T-helper 22 cell (primary cell): Measurements from ENCODE around the gene MAPK12.

ENCODE experiments used
- DNase-seq: peaks from one replicate; pipeline ENCODE4 v3.0.0-alpha.2; 2020; ENCODE audit warnings: low read depth

Gene MAPK12

GRCh38 chr22:50299785-50300619 lies 38.5 kb upstream of the MAPK12 start:
- no peak for DNase-seq

GRCh38 chr22:50298937-50299784 lies 37.7 kb upstream of the MAPK12 start:
- no peak for DNase-seq

GRCh38 chr22:50298266-50298637 lies 36.8 kb upstream of the MAPK12 start:
- DNase-seq = no peak

GRCh38 chr22:50297510-50298265 lies 36.2 kb upstream of the MAPK12 start:
- DNase-seq = no peak

GRCh38 chr22:50296658-50297490 lies 35.4 kb upstream of the MAPK12 start:
- no peak for DNase-seq

- DNase-seq = no peak
Observed at GRCh38 chr22:50294319-50294656, 32.8 kb upstream of the MAPK12 start.

- no peak for DNase-seq
Observed at GRCh38 chr22:50293441-50294318, 32.2 kb upstream of the MAPK12 start.

GRCh38 chr22:50292643-50293440 lies 31.4 kb upstream of the MAPK12 start:
- DNase-seq = no peak

GRCh38 chr22:50289942-50290630 lies 28.6 kb upstream of the MAPK12 start:
- DNase-seq = no peak

- no peak for DNase-seq
Observed at GRCh38 chr22:50289151-50289941, 27.9 kb upstream of the MAPK12 start.

GRCh38 chr22:50287731-50288130 lies 26.2 kb upstream of the MAPK12 start:
- DNase-seq = no peak

- no peak for DNase-seq
Observed at GRCh38 chr22:50286701-50287318, 25.3 kb upstream of the MAPK12 start.

GRCh38 chr22:50286275-50286674 lies 24.8 kb upstream of the MAPK12 start:
- no peak for DNase-seq

GRCh38 chr22:50285568-50286229 lies 24.2 kb upstream of the MAPK12 start:
- DNase-seq = no peak

GRCh38 chr22:50284479-50284878 lies 23.0 kb upstream of the MAPK12 start:
- DNase-seq = no peak

GRCh38 chr22:50283821-50284220 lies 22.3 kb upstream of the MAPK12 start:
- DNase-seq = no peak
